Measurements from ENCODE around the gene GOLGA8G.
"Not testable (repeated sequence)": the region's sequence is repeated elsewhere in the genome, so short reads cannot be mapped to it uniquely, and the experiment has no call there.

GOLGA8G gene

GRCh38 chr15:28532954-28533353, at the start of gene GOLGA8G:
Gene GOLGA8G (minus strand): TSS chr15:28532971. CDS start chr15:28532909, 62 bp downstream.
- H3K4me3 ChIP-seq (ENCODE audit: low read depth, low read length); H3K27ac ChIP-seq; in situ Hi-C loops (cut with HindIII; ENCODE audit: low pct_ligation_motif_present, low sequenced_read_pairs); DNase-seq; H3K36me3 ChIP-seq (replicated peaks); H3K27me3 ChIP-seq (replicated peaks): not testable (repeated sequence)

DNA sequence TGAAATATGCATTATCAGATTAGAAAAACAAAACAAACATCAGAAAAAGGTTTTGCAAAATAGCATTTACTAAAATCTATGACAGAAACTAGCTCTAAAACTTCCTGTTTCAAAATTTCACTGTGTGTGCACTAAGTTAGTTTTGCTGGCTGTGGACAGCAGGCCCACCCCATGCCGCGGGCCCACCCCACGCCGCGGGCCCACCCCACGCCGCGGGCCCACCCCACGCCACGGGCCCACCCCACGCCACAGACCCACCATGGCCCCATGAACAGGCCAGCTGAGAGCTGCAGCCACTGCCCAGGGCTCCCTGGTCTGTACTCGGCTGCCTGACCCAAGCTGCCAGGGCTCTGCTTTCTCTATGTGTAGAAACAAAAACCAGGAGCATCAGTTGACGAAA, 40.6 kb upstream of the GOLGA8G start:
- DNase-seq; H3K27ac ChIP-seq; H3K36me3 ChIP-seq (replicated peaks); in situ Hi-C loops (cut with HindIII; ENCODE audit: low pct_ligation_motif_present, low sequenced_read_pairs); H3K27me3 ChIP-seq (replicated peaks); H3K4me3 ChIP-seq (ENCODE audit: low read depth, low read length): not testable (repeated sequence)

- H3K4me3 ChIP-seq (ENCODE audit: low read depth, low read length); H3K27ac ChIP-seq; H3K36me3 ChIP-seq (replicated peaks); in situ Hi-C loops (cut with HindIII; ENCODE audit: low pct_ligation_motif_present, low sequenced_read_pairs); H3K27me3 ChIP-seq (replicated peaks); DNase-seq: not testable (repeated sequence)
Measured at GRCh38 chr15:28553268-28553667, 20.5 kb upstream of the GOLGA8G start, which contains the start of gene GOLGA6L25. Gene GOLGA6L25 (plus strand): TSS chr15:28553568. CDS start chr15:28553629, 61 bp downstream.

DNA sequence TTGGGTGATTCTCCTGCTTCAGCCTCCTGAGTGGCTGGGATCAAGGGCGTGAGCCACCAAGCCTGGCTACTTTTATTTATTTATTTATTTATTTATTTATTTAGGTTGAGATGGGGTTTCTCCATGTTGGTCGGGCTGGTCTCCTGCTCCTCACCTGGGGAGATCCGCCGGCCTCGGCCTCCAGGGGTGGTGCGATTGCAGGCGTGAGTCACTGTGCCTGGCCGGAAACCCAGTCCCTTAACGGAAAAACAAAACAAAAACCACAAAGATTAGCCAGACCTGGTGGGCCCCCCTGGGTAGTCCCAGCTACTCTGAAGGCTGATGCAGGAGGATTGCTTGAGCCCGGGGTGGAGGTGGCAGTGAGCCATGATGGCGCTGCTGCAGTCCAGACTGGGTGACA, 17.6 kb downstream of the GOLGA8G start:
- not testable (repeated sequence) for H3K27me3 ChIP-seq (replicated peaks)

DNA sequence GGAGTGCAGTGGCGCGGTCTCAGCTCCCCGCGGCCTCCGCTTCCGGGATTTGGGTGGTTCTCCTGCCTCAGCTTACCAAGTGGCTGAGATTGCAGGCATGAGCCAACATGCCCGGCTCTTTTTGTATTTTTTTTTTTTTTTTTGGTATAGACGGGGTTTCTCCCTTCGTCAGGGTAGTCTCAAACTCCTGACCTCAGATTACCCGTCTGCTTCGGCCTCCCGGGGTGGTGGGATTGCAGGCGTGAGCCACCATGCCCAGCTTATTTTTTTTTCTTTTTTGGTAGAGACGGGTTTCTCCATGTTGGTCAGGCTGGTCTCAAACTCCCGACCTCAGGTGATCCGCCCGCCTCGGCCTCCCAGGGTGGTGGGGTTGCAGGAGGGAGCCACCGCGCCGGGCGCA, 18.6 kb downstream of the GOLGA8G start:
- H3K4me3 ChIP-seq (ENCODE audit: low read depth, low read length); in situ Hi-C loops (cut with HindIII; ENCODE audit: low pct_ligation_motif_present, low sequenced_read_pairs); DNase-seq: not testable (repeated sequence)

More for the DNA sequence above, 17.6 kb downstream of the GOLGA8G start:
- H3K27ac ChIP-seq; in situ Hi-C loops (cut with HindIII; ENCODE audit: low pct_ligation_motif_present, low sequenced_read_pairs); H3K36me3 ChIP-seq (replicated peaks); DNase-seq; H3K4me3 ChIP-seq (ENCODE audit: low read depth, low read length): not testable (repeated sequence)

DNA sequence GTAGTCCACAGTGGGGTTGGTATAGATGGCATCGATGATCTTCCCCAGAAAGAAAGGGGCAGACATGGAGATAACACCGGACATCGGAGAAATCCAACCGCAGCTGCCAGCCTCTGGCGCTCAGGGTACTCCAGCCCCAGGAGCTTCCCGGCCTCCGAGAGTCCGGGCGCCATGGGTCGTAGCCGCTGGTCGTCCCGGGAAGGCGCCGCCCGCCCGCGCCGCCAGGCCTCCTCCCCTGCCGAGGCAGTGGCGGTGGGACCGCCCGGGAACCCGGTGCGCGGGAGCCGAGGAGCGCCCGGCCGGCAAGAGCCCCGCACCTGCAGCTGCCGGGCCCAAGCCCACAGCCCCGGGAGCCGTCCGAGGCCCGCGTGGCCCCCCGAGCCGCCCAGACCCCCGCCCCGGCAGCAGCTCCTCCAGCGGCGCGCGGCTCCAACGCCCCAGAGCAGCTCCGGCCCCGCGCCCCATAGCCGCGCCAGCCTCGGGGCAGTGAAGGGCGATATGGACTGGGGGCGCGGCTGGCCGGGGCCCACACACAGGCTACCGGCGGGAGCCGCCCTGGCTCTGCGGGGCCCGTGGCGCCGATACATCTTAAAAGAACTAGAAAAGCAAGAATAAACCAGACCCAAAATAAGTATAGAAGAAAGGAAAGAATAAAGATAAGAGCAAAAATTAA, 24.4 kb downstream of the GOLGA8G start:
- H3K36me3 ChIP-seq (replicated peaks); H3K27ac ChIP-seq; DNase-seq; H3K4me3 ChIP-seq (ENCODE audit: low read depth, low read length); H3K27me3 ChIP-seq (replicated peaks); in situ Hi-C loops (cut with HindIII; ENCODE audit: low pct_ligation_motif_present, low sequenced_read_pairs): not testable (repeated sequence)

More for the DNA sequence above, 18.6 kb downstream of the GOLGA8G start:
- not testable (repeated sequence) for H3K27ac ChIP-seq; H3K36me3 ChIP-seq (replicated peaks); H3K27me3 ChIP-seq (replicated peaks)

DNA sequence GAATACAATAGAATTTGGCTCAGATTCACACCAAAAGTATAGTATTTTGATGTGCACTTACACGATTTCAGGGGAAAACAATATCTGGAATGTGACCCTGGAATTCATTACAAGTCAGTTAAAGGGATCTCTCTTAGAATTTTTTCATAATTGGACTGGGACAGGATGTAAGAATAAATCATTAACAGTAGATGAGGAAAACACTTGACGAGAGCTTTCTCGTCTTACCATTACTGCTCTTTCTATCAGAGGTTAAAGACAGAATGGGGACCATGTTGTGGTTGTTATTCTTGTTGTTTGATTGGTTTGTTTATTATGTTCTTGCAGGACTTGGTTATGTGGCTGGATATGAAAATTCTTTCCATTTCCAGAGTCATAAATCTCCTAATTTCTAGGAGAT, 51.4 kb downstream of the GOLGA8G start:
- DNase-seq; H3K27me3 ChIP-seq (replicated peaks); H3K36me3 ChIP-seq (replicated peaks); H3K4me3 ChIP-seq (ENCODE audit: low read depth, low read length); H3K27ac ChIP-seq; in situ Hi-C loops (cut with HindIII; ENCODE audit: low pct_ligation_motif_present, low sequenced_read_pairs): not testable (repeated sequence)

All from brain microvascular endothelial cell (primary cell).